Endodermal cell (in vitro differentiated cells): ENCODE results near the gene EIF4G1. TPM values are rescaled to one million over a fixed set of nuclear protein-coding genes. Genes with fewer than 3 reads are reported as not detected.

Experiments
- DNase-seq: peaks from one replicate; pipeline ENCODE4 v3.0.0-alpha.2; 2017
- H3K27ac ChIP-seq: 2 replicates; pipeline ENCODE4 v1.5.1; 2013; ENCODE audit warnings: mild to moderate bottlenecking, low read depth, low read length, moderate library complexity
- H3K27me3 ChIP-seq: 2 replicates; pipeline ENCODE4 v1.6.1; 2013; ENCODE audit warnings: mild to moderate bottlenecking, low read length, moderate library complexity; ENCODE audit not compliant: insufficient read depth, control insufficient read depth, poor library complexity, severe bottlenecking
- H3K36me3 ChIP-seq: 2 replicates; pipeline ENCODE4 v1.7.0; 2013; ENCODE audit warnings: mild to moderate bottlenecking, low read length, moderate library complexity; ENCODE audit not compliant: control insufficient read depth, insufficient read depth
- H3K4me1 ChIP-seq: one replicate; pipeline ENCODE4 v1.7.0; 2013; ENCODE audit warnings: low read length; ENCODE audit not compliant: control insufficient read depth, insufficient read depth
- H3K4me3 ChIP-seq: 2 replicates; pipeline ENCODE4 v1.5.1; 2013; ENCODE audit warnings: mild to moderate bottlenecking, low read length, moderate library complexity
- H3K9ac ChIP-seq: 2 replicates; pipeline ENCODE4 v1.6.1; 2013; ENCODE audit warnings: mild to moderate bottlenecking, low read length, moderate library complexity; ENCODE audit not compliant: poor library complexity, severe bottlenecking; ENCODE audit errors: extremely low read depth
- H3K9me3 ChIP-seq: 2 replicates; pipeline ENCODE4 v1.6.1; 2013; ENCODE audit warnings: mild to moderate bottlenecking, low read length, moderate library complexity; ENCODE audit not compliant: control insufficient read depth
- H3K27ac Mint-ChIP-seq: 2 replicates; pipeline ENCODE4 v1.8.0; 2020; ENCODE audit warnings: mixed read lengths
- H3K27me3 Mint-ChIP-seq: 2 replicates; pipeline ENCODE4 v1.8.0; 2021; ENCODE audit warnings: mild to moderate bottlenecking, mixed read lengths; ENCODE audit not compliant: insufficient read depth
- H3K36me3 Mint-ChIP-seq: 2 replicates; pipeline ENCODE4 v1.8.0; 2020; ENCODE audit warnings: low read depth, mixed read lengths
- H3K4me1 Mint-ChIP-seq: 2 replicates; pipeline ENCODE4 v1.8.0; 2020; ENCODE audit warnings: mixed read lengths
- H3K4me3 Mint-ChIP-seq: 2 replicates; pipeline ENCODE4 v1.8.0; 2020; ENCODE audit warnings: mild to moderate bottlenecking, moderate library complexity, mixed read lengths
- H3K9me3 Mint-ChIP-seq: 2 replicates; pipeline ENCODE4 v1.8.0; 2020; ENCODE audit warnings: mild to moderate bottlenecking, mixed read lengths
- WGBS, 2 experiments: methylation state at CpG; one replicate each; pipeline versions ENCODE4 v1.1.5 to v1.1.7; 2013; ENCODE audit warnings: missing lambda C conversion rate in 2 of 2, mixed read lengths in 1 of 2; ENCODE audit not compliant: insufficient coverage in 1 of 2, insufficient read length in 1 of 2; 5-methylcytosine and 5-hydroxymethylcytosine counted together
- total RNA-seq, 2 donors: library from RNA; stranded (reverse); fragmentation: NEBNext Ultra II Directional in 1 of 2; extraction: Animal tissue kit (Norgen Biotek cat#: 25700) in 1 of 2; gene quantifications; 2 replicates in 1 of 2; 3 replicates in 1 of 2; pipeline ENCODE4 v1.2.1, GENCODE V29; 2021
- TF ChIP-seq, protein P1 (sequence below): fragments of 200-600 bp; sonication (generic); conservative IDR thresholded peaks from 2 replicates; pipeline ENCODE4 v1.5.0; 2021; ENCODE audit warnings: antibody characterized with exemption, mild to moderate bottlenecking

EIF4G1 gene
- total RNA-seq, 2 donors from 2014 or later, result 408 to 475 TPM

DNA sequence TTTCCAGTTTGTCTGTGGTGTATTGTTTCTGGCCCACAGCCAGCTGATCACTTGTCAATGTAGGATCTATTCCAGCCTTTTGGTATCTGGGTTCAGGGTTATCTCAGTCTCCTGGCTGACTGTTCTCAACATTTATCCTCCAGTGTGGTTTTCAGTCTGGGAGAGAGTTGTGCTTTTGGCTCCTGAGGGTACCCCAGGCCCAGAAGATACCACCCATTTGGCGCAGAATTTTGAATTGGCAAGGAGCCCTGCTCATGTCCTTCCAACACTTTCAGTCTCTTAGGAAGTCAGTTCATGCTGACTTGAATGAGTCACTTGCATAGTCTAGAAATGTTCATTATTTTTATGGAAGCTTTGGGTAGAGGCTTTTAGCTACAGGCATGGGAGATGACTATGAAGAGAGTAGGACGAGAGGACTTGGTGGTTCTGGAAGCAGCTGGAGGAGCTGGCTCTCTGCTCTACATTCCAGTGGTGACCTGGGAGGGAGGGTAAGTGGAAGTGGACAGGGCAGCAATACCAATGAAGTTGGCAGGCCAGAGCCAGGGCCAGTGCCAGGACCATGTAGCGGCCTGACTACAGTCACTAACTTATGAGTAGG lies 54.3 kb downstream of the EIF4G1 start:
- Histone ChIP-seq H3K9me3 (no peaks in the 10 kb centered on the region), H3K4me1 (peaks cover 7% of the 10 kb centered on the region), H3K36me3 (peaks cover 49% of the 10 kb centered on the region), H3K27ac (no peak overlapping the region), H3K27me3 (peaks cover 4% of the 10 kb centered on the region), H3K4me3 (no peak overlapping the region), H3K9ac (no peak overlapping the region)
- Mint-ChIP-seq H3K27ac (no peak overlapping the region), H3K9me3 (no peaks in the 10 kb centered on the region), H3K27me3 (no peaks in the 10 kb centered on the region), H3K4me3 (no peak overlapping the region), H3K4me1 (peaks cover 34% of the 10 kb centered on the region), H3K36me3 (peaks cover 47% of the 10 kb centered on the region)
- DNase-seq, result no peak
- TF ChIP-seq, protein P1, sequence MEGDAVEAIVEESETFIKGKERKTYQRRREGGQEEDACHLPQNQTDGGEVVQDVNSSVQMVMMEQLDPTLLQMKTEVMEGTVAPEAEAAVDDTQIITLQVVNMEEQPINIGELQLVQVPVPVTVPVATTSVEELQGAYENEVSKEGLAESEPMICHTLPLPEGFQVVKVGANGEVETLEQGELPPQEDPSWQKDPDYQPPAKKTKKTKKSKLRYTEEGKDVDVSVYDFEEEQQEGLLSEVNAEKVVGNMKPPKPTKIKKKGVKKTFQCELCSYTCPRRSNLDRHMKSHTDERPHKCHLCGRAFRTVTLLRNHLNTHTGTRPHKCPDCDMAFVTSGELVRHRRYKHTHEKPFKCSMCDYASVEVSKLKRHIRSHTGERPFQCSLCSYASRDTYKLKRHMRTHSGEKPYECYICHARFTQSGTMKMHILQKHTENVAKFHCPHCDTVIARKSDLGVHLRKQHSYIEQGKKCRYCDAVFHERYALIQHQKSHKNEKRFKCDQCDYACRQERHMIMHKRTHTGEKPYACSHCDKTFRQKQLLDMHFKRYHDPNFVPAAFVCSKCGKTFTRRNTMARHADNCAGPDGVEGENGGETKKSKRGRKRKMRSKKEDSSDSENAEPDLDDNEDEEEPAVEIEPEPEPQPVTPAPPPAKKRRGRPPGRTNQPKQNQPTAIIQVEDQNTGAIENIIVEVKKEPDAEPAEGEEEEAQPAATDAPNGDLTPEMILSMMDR, result no peak
- WGBS, 2 experiments, result 89 to 94% methylated on average over 3 of the region's 3 CpGs

DNA sequence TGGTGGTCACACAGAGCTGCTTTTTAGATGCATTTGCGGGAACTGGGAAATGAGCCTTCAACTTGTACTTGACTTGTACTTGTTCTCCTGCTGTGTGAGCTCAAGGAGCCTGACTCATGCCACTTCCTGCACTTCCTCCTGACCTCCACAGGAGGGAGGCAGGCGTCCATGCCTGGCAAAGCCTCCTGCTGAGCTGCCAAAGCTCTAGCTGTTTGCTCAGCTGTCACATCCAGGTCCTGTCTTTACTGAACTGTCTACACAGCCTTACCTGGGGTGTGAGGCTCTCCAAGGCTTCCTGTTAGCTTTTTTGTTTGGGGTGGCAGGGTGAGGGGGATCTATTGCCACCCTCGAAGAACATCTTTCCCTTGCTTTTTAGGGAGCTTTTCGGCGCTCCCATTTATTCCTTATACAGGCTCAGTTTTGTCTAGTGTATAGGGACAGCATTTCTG lies 57.2 kb downstream of the EIF4G1 start:
- Mint-ChIP-seq H3K36me3 (peaks cover 27% of the 10 kb centered on the region), H3K4me3 (no peak overlapping the region), H3K27ac (peak overlapping the region; percentile 49), H3K4me1 (peaks cover 33% of the 10 kb centered on the region), H3K27me3 (peaks cover 4% of the 10 kb centered on the region), H3K9me3 (no peaks in the 10 kb centered on the region)
- H3K9ac ChIP-seq, result no peak overlapping the region
- WGBS, 2 experiments, result 14 to 33% methylated on average over 2 to 5 of the region's 5 CpGs
- DNase-seq, result peak; percentile 94
- H3K4me3 ChIP-seq, result no peak overlapping the region
- H3K36me3 ChIP-seq, result peaks cover 29% of the 10 kb centered on the region
- H3K4me1 ChIP-seq, result peaks cover 7% of the 10 kb centered on the region
- no peaks in the 10 kb centered on the region for H3K9me3 ChIP-seq
- no peak overlapping the region for H3K27ac ChIP-seq
- peaks cover 4% of the 10 kb centered on the region for H3K27me3 ChIP-seq
- TF ChIP-seq, protein P1, result peak; percentile 97

DNA sequence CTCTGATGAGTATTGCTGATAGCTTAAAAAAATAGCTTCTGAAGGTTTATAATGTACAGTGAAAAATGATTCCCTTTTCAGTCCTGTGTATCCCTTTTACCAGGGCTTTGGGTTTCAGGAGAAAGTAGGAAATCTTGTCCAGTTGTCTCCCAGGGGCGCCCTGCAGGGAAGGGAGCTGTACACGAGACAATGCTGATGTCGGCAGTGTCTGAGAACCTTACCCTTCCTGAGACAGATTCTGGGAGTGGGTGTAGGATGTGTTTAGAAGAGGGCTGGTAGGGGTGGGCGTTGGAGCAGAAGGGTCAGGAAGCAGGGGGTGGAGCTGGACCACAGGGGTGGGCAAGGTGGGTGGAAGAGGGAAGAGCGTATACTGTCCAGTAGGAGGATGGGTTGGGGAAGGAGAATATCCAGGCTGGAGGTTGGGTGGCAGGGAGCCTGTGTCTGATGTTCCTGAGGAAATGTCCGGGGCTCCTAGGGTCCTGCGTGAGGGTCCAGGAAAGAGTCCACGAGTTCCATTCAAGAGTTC lies 58.0 kb downstream of the EIF4G1 start:
- Histone ChIP-seq H3K9ac (no peak overlapping the region), H3K36me3 (peaks cover 21% of the 10 kb centered on the region), H3K4me1 (peaks cover 9% of the 10 kb centered on the region), H3K27ac (no peak overlapping the region), H3K27me3 (peaks cover 4% of the 10 kb centered on the region), H3K4me3 (no peak overlapping the region), H3K9me3 (no peaks in the 10 kb centered on the region)
- DNase-seq, result no peak
- Mint-ChIP-seq H3K36me3 (peaks cover 19% of the 10 kb centered on the region), H3K4me3 (no peak overlapping the region), H3K9me3 (no peaks in the 10 kb centered on the region), H3K27ac (no peak overlapping the region), H3K4me1 (peaks cover 40% of the 10 kb centered on the region), H3K27me3 (peaks cover 5% of the 10 kb centered on the region)
- TF ChIP-seq, protein P1, result no peak
- 90 to 92% methylated on average over 6 to 8 of the region's 8 CpGs for WGBS, 2 experiments
